Neural cell (in vitro differentiated cells): ENCODE measurements around the gene GGT5. TPM values are rescaled to one million over a fixed set of nuclear protein-coding genes. Genes with fewer than 3 reads are reported as not detected.
"Not testable (repeated sequence)": the region's sequence is repeated elsewhere in the genome, so short reads cannot be mapped to it uniquely, and the experiment has no call there.

Experiments used
- H2AFZ ChIP-seq: fragments of 200-600, 300-800 bp; sonication (generic), shearing (Covaris generic); 2 replicates; pipeline ENCODE4 v1.6.0; 2014; ENCODE audit warnings: low read depth, mild to moderate bottlenecking, antibody characterized with exemption, low read length, moderate library complexity
- H3F3A ChIP-seq: fragments of 200-600 bp; shearing (Covaris generic); 2 replicates; pipeline ENCODE4 v1.6.1; 2016; ENCODE audit warnings: mild to moderate bottlenecking, moderate library complexity, mixed read lengths, antibody characterized with exemption, low read length; ENCODE audit not compliant: insufficient read depth, poor library complexity, severe bottlenecking
- H3K27ac ChIP-seq: fragments of 200-600, 300-800 bp; sonication (generic), shearing (Covaris generic); 2 replicates; pipeline ENCODE4 v1.5.1; 2014; ENCODE audit warnings: mild to moderate bottlenecking, low read length, moderate library complexity
- H3K27me3 ChIP-seq: fragments of 300-800, 200-600 bp; sonication (generic), shearing (Covaris generic); 2 replicates; pipeline ENCODE4 v1.6.0; 2014; ENCODE audit warnings: mild to moderate bottlenecking, low read depth, low read length, moderate library complexity; ENCODE audit not compliant: insufficient read depth
- H3K36me3 ChIP-seq: fragments of 300-800, 200-600 bp; sonication (generic), shearing (Covaris generic); 2 replicates; pipeline ENCODE4 v1.5.1; 2014; ENCODE audit warnings: mild to moderate bottlenecking, antibody characterized with exemption, low read length, moderate library complexity; ENCODE audit not compliant: insufficient read depth
- H3K4me2 ChIP-seq: fragments of 300-800, 200-600 bp; sonication (generic), shearing (Covaris generic); 2 replicates; pipeline ENCODE4 v1.6.0; 2014; ENCODE audit warnings: mild to moderate bottlenecking, low read length
- H3K4me3 ChIP-seq: fragments of 300-800, 200-600 bp; sonication (generic), shearing (Covaris generic); 2 replicates; pipeline ENCODE4 v1.5.1; 2014; ENCODE audit warnings: mild to moderate bottlenecking, low read length, moderate library complexity
- H3K79me2 ChIP-seq: fragments of 200-600 bp; shearing (Covaris generic); replicated peaks from 2 replicates; pipeline ENCODE4 v1.6.0; 2014; ENCODE audit warnings: mild to moderate bottlenecking, low read length, moderate library complexity; ENCODE audit not compliant: insufficient read depth
- H3K9ac ChIP-seq: fragments of 300-800, 200-600 bp; sonication (generic), shearing (Covaris generic); 2 replicates; pipeline ENCODE4 v1.6.1; 2016; ENCODE audit warnings: mild to moderate bottlenecking, low read length, mixed read lengths
- H3K9me2 ChIP-seq: fragments of 200-600 bp; shearing (Covaris generic); 2 replicates; pipeline ENCODE4 v1.6.1; 2016; ENCODE audit warnings: mild to moderate bottlenecking, low read length, mixed read lengths; ENCODE audit not compliant: insufficient read depth
- H3K9me3 ChIP-seq: fragments of 200-600, 300-800 bp; sonication (generic), shearing (Covaris generic); 2 replicates; pipeline ENCODE4 v1.6.1; 2016; ENCODE audit warnings: mild to moderate bottlenecking, mixed run types, low read length, moderate library complexity, mixed read lengths
- H4K20me1 ChIP-seq: fragments of 200-600 bp; shearing (Covaris generic); 2 replicates; pipeline ENCODE4 v1.6.1; 2016; ENCODE audit warnings: mild to moderate bottlenecking, mixed run types; ENCODE audit not compliant: insufficient read depth
- EP300 ChIP-seq: fragments of 450-650 bp; conservative IDR thresholded peaks from 2 replicates; pipeline ENCODE4 v1.6.1; 2014; ENCODE audit warnings: antibody characterized with exemption, mild to moderate bottlenecking, moderate library complexity; ENCODE audit not compliant: poor library complexity, severe bottlenecking
- EZH2 ChIP-seq: fragments of 200-600, 300-800 bp; shearing (Covaris generic), sonication (generic); IDR thresholded peaks from 2 replicates; pipeline ENCODE4 v1.6.1; 2014; ENCODE audit warnings: antibody characterized with exemption, low read length, borderline replicate concordance, mild to moderate bottlenecking; ENCODE audit not compliant: insufficient read depth, poor library complexity, severe bottlenecking
- MXI1 ChIP-seq: fragments of 450-650 bp; conservative IDR thresholded peaks from 2 replicates; pipeline ENCODE4 v1.6.1; 2014; ENCODE audit warnings: antibody characterized with exemption, mild to moderate bottlenecking; ENCODE audit not compliant: poor library complexity, severe bottlenecking
- POLR2AphosphoS5 ChIP-seq: IDR thresholded peaks from 2 replicates; pipeline ENCODE4 v1.6.1; 2012
- RAD21 ChIP-seq: fragments of 450-650 bp; conservative IDR thresholded peaks from 2 replicates; pipeline ENCODE4 v1.6.1; 2014; ENCODE audit warnings: antibody characterized with exemption, mild to moderate bottlenecking, moderate library complexity
- SMC3 ChIP-seq: fragments of 450-650 bp; conservative IDR thresholded peaks from 2 replicates; pipeline ENCODE4 v1.6.1; 2014; ENCODE audit warnings: antibody characterized with exemption, mild to moderate bottlenecking, moderate library complexity; ENCODE audit not compliant: poor library complexity
- TAF1 ChIP-seq: IDR thresholded peaks from 2 replicates; pipeline ENCODE4 v1.6.1; 2012; ENCODE audit warnings: low read depth
- polyA plus RNA-seq: library from polyadenylated mRNA; depleted of rRNA; stranded (reverse); fragments of >200 nt; gene quantifications from 2 replicates; pipeline ENCODE4 v1.2.3, GENCODE V29; 2014
- TF ChIP-seq, protein P1 (sequence below): fragments of 450-650 bp; IDR thresholded peaks from 2 replicates; pipeline ENCODE4 v1.5.1; 2014; ENCODE audit warnings: antibody characterized with exemption, mild to moderate bottlenecking, moderate library complexity; ENCODE audit not compliant: poor library complexity, severe bottlenecking
- TF ChIP-seq, protein P2 (sequence below): IDR thresholded peaks from 2 replicates; pipeline ENCODE4 v1.6.1; 2012; ENCODE audit warnings: borderline replicate concordance

Gene GGT5
- polyA plus RNA-seq, 1 donor from 2014 or later: 0.12 TPM

DNA sequence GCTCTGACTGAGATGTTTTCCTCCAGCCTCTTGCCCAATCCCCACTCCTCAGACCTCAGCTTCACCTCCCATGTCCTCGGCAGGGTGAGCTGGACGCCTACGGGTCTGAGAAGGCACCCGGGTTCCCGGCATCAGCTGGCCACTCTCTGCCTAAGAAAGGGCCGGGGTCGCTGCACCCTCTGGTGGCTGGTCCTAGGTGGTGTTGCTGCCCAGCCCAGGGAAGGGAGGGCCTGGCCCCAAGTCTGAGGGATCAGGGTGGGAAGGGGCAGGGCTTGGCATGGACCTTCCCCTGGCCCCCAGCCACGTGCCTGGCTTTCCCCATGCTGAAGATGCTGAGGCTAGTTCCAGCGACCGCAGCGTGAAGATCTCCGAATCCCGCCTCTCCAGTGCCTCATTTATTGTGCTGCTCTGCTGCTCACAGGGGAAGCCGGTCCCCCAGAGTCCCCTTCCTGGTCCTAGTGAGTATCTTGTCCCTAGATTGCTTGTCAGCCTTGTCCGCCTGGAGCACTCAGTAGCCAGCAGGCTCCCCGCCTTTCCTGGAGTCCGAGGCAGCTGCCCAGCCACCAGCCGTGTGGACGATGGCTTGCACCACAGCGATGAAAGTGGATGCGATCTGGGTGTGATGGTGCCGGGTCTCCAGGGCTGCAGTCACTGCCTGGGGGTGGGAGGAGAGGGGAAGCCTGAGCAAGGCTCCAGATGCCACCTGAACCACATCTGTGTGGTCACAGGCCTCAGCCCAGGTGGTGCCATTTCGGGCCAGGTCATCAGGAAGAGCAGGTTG, 2.9 kb upstream of the GGT5 start:
- no peaks in the 10 kb centered on the region for H3K9me3 ChIP-seq
- no peaks in the 10 kb centered on the region for H3F3A ChIP-seq
- H3K9ac ChIP-seq: no peak overlapping the region
- no peaks in the 10 kb centered on the region for H3K9me2 ChIP-seq
- H3K36me3 ChIP-seq: no peaks in the 10 kb centered on the region
- H3K27me3 ChIP-seq: no peaks in the 10 kb centered on the region
- H3K79me2 ChIP-seq: no peaks in the 10 kb centered on the region
- H3K4me2 ChIP-seq: no peak overlapping the region
- H3K4me3 ChIP-seq: no peak overlapping the region
- no peak for TF ChIP-seq POLR2AphosphoS5
- TF ChIP-seq TAF1: no peak
- TF ChIP-seq SMC3: peak; percentile 71
- TF ChIP-seq, protein P1, sequence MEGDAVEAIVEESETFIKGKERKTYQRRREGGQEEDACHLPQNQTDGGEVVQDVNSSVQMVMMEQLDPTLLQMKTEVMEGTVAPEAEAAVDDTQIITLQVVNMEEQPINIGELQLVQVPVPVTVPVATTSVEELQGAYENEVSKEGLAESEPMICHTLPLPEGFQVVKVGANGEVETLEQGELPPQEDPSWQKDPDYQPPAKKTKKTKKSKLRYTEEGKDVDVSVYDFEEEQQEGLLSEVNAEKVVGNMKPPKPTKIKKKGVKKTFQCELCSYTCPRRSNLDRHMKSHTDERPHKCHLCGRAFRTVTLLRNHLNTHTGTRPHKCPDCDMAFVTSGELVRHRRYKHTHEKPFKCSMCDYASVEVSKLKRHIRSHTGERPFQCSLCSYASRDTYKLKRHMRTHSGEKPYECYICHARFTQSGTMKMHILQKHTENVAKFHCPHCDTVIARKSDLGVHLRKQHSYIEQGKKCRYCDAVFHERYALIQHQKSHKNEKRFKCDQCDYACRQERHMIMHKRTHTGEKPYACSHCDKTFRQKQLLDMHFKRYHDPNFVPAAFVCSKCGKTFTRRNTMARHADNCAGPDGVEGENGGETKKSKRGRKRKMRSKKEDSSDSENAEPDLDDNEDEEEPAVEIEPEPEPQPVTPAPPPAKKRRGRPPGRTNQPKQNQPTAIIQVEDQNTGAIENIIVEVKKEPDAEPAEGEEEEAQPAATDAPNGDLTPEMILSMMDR: peak; percentile 64
- TF ChIP-seq RAD21: peak; percentile 65
- no peak for TF ChIP-seq MXI1
- no peak for TF ChIP-seq EP300
- TF ChIP-seq, protein P2, sequence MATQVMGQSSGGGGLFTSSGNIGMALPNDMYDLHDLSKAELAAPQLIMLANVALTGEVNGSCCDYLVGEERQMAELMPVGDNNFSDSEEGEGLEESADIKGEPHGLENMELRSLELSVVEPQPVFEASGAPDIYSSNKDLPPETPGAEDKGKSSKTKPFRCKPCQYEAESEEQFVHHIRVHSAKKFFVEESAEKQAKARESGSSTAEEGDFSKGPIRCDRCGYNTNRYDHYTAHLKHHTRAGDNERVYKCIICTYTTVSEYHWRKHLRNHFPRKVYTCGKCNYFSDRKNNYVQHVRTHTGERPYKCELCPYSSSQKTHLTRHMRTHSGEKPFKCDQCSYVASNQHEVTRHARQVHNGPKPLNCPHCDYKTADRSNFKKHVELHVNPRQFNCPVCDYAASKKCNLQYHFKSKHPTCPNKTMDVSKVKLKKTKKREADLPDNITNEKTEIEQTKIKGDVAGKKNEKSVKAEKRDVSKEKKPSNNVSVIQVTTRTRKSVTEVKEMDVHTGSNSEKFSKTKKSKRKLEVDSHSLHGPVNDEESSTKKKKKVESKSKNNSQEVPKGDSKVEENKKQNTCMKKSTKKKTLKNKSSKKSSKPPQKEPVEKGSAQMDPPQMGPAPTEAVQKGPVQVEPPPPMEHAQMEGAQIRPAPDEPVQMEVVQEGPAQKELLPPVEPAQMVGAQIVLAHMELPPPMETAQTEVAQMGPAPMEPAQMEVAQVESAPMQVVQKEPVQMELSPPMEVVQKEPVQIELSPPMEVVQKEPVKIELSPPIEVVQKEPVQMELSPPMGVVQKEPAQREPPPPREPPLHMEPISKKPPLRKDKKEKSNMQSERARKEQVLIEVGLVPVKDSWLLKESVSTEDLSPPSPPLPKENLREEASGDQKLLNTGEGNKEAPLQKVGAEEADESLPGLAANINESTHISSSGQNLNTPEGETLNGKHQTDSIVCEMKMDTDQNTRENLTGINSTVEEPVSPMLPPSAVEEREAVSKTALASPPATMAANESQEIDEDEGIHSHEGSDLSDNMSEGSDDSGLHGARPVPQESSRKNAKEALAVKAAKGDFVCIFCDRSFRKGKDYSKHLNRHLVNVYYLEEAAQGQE: no peak
- no peak for TF ChIP-seq EZH2
- no peak overlapping the region for H2AFZ ChIP-seq
- no peak overlapping the region for H3K27ac ChIP-seq
- H4K20me1 ChIP-seq: no peaks in the 10 kb centered on the region

DNA sequence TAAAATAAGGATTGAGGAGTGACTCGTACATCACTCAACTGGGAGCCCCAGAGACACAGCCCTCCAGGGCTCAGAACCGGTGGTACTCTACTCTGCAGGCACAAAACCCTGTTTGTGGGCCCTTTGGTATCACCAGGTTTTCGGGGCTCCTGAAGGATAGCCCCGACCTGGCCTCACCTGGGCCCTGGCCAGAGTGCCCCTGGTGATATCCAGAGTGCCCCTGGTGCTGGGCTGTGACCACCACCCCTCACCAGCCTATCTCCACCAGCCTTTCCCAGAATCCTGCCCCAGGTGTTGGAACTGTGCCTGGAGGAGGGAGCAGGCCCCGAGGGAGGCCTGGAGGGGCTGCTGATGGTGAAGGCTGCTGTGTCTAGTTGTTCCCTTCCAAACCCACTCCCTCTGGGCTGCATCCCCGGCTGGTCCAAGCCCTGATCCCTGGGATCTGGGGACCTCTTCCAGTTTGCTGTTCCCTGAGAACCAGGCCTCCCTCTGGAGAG, 2.2 kb upstream of the GGT5 start:
- Histone ChIP-seq H3K4me2 (no peak overlapping the region), H3K27ac (no peak overlapping the region), H3K9me3 (no peaks in the 10 kb centered on the region), H3K9me2 (no peaks in the 10 kb centered on the region), H3K9ac (no peak overlapping the region), H3K4me3 (no peak overlapping the region), H4K20me1 (no peaks in the 10 kb centered on the region), H3F3A (no peaks in the 10 kb centered on the region), H3K36me3 (no peaks in the 10 kb centered on the region), H3K79me2 (no peaks in the 10 kb centered on the region), H3K27me3 (no peaks in the 10 kb centered on the region), H2AFZ (no peak overlapping the region)
- TF ChIP-seq EZH2 (no peak), TAF1 (no peak), RAD21 (no peak), POLR2AphosphoS5 (no peak), EP300 (no peak)
- TF ChIP-seq, protein P2: no peak

DNA sequence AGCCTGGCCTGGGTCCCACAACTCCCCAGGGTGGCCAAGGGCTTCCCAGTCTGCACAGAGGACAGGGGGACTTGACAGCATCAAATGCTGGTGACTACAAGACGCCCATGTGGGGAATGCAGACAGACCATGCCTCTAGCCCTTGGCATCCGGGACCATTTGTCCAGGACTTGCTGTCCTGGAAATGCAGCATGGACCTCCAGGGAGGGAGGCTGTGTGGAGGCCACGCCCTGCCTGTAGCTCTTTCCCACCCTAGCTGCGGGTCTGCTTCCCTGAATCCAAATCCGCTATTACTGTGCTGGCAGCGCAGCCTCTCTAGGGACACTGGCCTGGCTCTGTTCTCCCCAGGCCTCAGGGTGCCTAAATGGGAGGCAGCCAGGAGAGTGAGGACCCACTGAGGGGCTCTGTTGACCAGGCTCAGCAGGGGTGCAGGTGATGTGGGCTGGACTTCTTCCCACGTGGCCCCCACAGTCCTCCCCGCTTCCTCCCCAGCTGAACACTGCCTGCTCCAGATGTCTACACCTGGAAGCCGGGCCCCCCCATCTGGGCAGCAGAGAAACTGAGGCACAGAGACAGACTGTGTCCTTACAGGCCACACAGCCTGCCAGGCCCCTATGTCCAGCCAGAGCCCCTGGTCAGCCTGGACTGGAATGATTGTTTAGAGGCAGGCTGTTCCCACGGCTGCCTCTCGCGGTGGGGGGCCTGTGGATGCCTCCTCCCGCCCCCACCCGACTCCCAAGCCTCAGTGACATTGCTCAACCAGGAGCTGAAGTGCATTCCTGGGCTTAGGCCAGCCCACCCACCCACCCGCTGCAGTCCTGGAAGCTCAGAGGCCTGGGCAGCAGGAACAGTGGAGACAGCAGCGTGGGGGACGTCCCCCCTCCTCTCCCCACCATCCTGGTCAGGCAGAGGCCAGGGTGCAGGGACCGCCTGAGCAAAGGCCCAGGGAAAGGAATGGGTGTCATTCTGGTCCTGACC, 991 bp upstream of the GGT5 start:
- not testable (repeated sequence) for H2AFZ ChIP-seq, H3K79me2 ChIP-seq, H3K4me3 ChIP-seq, H4K20me1 ChIP-seq, H3F3A ChIP-seq, H3K4me2 ChIP-seq, H3K9me2 ChIP-seq, H3K27ac ChIP-seq, H3K9ac ChIP-seq, H3K27me3 ChIP-seq, H3K9me3 ChIP-seq, H3K36me3 ChIP-seq
